Right ventricle myocardium superior (tissue), 1 donor: ENCODE results near the gene CRTC3. TPM values are rescaled to one million over a fixed set of nuclear protein-coding genes. Genes with fewer than 3 reads are reported as not detected.

Experiments
- ATAC-seq: fragments of 200-7000 bp; cut with Tn5 transposase; one replicate; pipeline ENCODE4 v1.9.1; 2020; ENCODE audit warnings: mild to moderate bottlenecking; ENCODE audit not compliant: poor library complexity
- DNase-seq: peaks from one replicate; pipeline ENCODE4 v3.0.0-alpha.2; 2020
- intact Hi-C: fragments of 100-400 bp; cut with DNase I; formaldehyde crosslinking; loops from one replicate; pipeline ENCODE4 v1.11.2; 2022
- total RNA-seq: library from RNA; stranded (reverse); fragmentation: NEBNext Ultra II Directional; extraction: Animal tissue kit (Norgen Biotek cat#: 25700); gene quantifications from one replicate; pipeline ENCODE4 v1.2.1, GENCODE V29; 2021
- donor health status: DM: no; HTN: yes; CAD: no; lungs with severe emphysema.

CRTC3 gene
- total RNA-seq, 1 donor from 2014 or later = 27.2 TPM

DNA sequence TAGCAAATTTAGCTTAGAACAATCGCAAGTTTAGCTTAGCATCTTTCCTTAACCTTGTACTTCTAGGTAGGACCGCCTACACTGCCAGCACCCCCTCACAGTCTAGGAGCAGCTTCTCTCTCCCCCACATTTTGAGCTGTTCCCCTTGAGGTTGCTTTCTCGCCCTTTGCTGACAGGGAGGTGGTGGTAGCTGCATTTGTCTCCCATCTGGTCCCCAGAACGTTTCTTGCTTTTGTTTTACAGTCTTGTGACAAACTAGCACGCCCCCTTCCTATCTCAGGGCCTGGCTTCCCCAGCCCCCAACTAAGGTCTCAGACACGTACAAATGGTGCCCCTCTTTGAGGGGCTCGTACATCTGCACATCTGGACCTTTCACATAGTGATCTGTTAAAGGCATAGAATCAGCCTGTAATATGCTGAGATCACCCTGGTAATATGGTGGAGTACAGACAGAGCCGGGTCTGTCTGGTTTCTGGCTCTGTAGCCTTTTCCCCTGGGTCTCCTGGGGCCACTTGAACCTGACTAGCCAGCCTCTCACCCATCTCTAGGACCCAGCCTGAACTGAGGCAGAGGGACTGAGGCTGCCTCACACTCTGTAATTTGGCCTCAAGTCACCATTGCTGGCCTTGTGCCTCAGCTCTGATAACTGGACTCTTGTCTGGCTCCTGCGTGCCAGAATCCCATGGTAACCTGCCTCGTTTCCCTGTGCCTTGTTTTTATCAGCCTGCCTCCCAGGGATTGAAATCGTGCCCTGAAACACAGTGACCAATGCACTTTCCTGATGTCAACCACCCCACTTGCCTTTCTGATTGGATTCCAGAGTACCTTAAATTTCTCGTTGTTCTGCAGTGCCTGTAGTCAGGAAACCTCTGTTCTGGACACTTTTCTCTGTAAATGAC lies 27.7 kb downstream of the CRTC3 start:
- ATAC-seq (peak; percentile 82), DNase-seq (peak; percentile 93)
- intact Hi-C loops = no loop called here

DNA sequence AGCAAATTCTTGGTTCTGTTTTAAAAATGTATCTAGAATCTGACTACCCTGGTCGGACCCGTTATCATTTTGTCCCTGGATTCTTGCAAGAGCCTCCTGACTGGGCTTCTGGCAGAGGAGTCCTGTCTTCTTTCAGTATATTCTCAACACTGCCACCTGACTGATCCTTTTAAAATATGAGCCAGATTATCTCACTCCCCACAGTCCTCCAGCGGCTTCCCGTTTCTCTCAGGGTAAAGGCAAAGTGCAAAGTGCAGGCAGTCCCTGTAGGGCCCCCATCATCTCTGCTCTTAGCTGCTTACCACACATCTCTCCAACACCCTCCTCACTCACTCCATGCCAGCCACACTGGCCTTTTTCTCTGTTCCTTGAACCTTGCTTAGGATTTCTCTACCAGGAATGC lies 28.4 kb downstream of the CRTC3 start:
- DNase-seq = peak; percentile 46
- ATAC-seq = peak; percentile 32
- intact Hi-C loops = no loop called here

DNA sequence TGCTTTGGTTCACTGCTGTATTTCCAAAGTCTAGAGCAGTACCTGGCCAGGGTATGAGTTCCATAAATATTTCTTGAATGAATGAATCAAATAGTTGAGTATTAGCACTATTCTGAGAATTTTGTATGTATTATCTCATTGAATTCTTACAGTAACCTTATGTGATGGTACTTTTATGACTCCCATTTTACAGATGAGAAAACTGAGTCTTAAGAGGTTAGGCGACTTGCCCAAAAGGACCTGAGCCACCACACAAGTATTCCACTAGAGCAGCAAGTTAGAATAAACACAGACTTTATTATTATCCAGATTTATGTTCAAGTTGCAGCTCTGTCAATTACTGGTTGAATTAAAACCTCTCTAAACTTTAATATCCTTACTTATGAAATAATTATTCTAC lies 29.4 kb downstream of the CRTC3 start:
- no peak for ATAC-seq
- DNase-seq = no peak
- intact Hi-C loops = no loop called here

DNA sequence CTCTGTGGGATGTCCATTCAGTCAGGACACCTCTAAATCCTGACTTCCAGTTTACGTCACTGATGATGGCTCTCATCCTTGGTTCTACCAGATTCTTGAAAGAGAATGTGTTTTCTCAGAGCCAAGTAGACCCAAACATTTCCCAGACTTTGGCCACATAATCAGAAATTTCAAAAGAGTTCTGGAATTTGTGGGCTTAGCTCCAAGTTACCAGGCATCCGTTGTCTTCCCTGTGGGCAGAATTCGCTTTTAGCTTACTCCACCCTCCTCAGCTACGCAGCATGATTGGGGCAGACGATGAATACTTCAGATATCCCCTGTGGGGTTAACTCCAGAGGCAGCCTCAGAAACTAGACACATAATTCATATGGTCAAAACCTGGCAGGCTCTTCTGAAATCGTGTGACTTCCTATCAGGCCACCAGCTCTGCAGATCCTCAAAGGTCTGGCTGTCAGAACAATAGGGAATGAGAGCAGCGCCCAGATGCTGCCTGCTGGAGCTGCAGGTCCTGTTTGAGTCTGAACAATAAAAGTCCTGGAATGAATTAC lies 30.6 kb downstream of the CRTC3 start:
- ATAC-seq = peak; percentile 59
- intact Hi-C loops = no loop called here
- DNase-seq = peak; percentile 71

DNA sequence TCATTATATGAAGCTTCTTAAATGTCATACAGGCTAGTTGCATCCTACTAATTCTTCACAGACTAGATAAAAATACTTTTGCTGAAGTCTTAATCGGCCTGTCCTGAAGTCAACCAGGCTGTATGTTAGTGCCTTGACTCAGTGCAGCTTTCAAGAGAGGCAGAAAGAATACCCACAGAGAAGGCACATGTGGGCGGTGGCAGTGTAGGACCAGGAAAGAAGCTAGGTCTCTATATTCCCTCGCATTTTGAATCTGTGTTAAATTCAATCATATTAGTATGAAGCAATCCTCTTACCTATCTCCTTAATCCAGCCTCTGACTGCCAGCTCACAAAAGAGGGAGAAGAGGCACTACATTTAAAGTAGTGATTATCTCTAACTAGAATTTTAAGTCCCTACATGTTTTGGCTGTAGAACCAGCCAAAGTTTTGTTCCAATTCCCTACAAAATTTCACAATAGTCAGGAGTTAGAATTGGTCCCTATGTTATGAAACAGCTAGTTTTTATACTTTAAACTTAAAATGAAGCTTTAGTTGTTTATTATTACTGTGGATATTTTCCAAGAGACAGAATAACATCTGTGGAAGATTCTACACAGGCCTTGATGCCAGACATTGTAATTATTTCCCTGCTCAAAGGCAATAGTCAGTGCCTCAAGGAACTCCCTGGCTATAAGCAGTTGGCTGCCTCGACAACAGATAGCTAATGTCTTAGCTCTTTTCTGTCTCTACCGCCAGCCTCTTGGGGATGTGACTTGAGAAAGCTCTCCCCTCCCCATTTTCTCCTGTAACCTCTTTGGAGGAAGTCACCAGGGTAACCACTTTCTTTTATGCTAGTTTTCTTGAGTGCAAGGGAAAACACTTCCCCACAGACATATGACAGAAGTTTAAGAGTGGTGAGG lies 31.9 kb downstream of the CRTC3 start:
- ATAC-seq (peak; percentile 3), DNase-seq (no peak)
- intact Hi-C loops = no loop called here

DNA sequence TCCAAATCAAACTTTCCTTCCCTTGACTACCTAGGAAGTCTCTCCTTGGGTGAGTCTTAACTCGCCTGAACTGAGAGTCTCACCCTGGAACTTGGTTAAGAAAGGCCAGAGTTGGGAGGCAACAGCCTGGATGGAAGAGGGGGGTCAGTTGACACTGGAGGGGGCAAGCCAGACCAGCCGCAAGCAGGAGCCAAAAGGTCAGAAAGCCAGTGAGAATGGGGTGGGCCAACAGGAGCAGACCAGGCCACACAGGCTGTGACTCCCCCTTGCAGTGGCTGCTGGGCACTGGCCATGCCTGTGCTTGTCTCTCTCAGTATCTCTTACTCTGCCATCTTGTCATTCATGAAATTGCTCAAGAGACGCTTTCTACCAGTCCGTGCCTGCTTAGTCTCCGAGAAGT lies 32.9 kb downstream of the CRTC3 start:
- DNase-seq = no peak
- no peak for ATAC-seq
- intact Hi-C loops = no loop called here

DNA sequence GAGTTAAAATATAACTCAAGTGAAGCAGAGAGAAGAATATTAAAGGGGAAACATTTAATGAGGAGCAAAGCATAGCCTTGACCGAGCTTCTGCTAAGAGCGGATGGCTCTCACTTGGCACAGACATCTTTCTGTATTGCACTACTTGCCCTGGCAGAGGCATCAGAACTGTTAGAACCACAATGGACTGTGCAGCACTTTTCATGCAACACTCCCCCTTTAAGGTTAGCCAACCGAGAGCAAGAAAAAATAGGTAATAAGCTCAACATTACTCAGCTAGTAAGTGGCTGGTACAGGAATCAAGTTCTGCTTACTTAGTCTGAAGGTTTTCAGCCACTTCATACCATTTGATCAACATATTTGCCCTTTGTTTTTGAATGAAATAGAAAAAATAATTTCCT lies 33.7 kb downstream of the CRTC3 start:
- no peak for ATAC-seq
- intact Hi-C loops = no loop called here
- DNase-seq = no peak

DNA sequence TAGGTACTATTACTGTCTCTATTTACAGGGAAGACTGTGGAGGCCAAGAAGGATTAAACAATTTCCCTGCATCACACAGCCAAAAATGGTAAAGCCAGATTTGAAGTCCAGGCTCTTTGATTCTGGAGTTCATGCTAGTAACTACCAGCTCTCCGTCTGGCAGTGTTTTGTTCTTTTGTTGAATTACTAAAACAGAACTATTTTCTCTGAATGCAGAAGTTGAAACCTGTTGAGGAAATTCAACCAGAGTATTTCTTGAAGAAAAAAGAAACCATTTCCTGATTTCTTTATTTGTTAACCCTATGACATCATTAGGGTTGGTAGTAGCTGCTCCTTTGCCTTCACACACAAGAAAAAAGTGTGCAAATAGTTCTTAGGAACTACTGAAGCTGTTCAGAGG lies 34.3 kb downstream of the CRTC3 start:
- intact Hi-C loops = no loop called here
- DNase-seq = no peak
- ATAC-seq = no peak

DNA sequence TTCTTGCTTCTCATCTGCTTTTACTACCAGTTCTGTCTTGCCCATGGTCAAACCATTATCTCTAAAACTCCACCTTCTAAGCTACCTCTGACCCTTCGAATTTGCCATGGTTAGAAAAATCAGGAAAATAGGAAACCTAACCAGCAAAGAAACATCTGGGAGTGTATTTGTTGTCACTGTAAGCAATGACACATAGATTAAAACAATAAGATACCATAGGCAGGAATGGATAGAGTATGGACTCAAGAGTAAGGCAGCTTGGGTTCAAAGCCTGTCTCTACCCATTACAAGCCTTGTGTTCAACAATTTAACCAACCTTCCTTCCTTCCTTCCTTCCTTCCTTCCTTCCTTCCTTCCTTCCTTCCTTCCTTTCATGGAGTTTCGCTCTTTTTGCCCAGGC lies 34.9 kb downstream of the CRTC3 start:
- DNase-seq (no peak), ATAC-seq (no peak)
- intact Hi-C loops = no loop called here

DNA sequence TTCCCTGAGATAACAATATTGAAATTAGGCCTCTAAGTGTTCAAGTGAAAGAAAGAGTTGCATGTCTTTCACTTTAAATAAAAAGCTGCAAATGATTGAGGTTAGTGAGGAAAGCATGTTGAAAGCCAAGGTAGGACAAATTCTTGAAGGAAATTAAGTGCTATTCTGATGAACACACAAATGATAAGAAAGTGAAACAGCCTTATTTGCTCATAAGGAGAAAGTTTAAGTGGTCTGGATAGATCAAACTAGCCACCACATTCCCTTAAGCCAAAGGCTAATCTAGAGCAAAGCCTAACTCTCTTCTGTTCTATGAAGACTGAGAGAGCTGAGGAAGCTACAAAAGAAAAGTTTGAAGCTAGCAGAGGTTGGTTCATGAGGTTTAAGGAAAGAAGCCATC lies 36.1 kb downstream of the CRTC3 start:
- no peak for ATAC-seq
- intact Hi-C loops = no loop called here
- no peak for DNase-seq

DNA sequence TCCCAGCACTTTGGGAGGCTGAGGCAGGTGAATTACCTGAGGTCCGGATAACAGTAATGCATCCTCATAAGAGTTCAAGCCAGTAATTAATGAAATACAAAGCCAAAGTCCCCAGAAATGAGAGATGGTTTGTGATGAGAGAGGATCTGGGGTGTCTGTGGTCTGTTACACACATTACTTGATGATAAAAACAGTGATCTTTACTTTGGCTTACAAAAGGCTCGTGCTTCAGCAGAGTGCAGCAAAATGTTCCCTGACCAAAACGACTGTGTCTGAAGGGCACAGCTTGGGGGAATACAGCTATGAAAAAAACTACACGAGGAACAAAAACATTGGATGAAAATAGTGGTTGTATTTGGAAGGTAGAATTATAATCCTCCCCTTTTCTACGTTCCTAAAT lies 40.9 kb downstream of the CRTC3 start:
- intact Hi-C loops = no loop called here
- ATAC-seq = no peak
- no peak for DNase-seq

DNA sequence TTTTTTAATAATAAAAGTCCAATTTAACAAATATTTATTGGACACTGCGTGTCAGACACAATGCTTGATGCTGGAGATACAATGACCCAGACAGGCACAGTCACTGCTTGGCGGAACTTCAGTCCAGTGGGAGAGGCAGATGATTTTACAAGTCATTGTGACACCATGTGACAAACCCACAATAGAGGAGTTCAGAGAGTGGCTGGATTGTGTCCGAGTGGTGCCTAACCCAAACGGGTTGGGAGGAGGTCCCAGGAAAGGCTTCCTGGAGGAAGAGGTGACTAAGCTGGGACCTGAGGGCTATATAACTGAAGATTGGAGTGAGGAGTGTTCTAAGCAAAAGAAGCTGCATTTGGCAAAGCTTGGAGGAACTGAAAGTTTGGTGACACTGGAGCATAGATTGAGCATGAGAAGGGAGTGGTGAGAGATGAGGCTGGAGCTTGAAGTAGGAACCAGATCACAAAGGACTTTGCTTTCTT lies 41.4 kb downstream of the CRTC3 start:
- peak; percentile 56 for DNase-seq
- ATAC-seq = peak; percentile 81
- intact Hi-C loops = no loop called here

DNA sequence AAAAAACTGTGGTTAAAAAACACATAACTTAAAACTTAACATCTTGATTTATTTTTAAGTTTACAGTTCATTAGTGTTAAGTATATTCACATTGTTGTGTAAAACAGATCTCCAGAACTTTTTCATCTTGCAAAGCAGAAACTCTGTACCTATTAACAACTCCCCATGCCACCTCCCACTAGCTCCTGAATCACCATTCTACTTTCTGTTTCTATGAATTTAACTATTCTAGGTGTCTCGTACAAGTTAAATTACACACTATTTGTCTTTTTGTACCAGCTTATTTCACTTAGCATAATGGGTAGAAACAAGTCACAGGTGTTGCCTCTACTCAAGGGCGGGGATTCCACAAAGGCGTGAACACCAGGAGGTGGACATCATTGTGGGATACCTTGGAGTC lies 43.2 kb downstream of the CRTC3 start:
- ATAC-seq (no peak), DNase-seq (no peak)
- intact Hi-C loops = no loop called here

DNA sequence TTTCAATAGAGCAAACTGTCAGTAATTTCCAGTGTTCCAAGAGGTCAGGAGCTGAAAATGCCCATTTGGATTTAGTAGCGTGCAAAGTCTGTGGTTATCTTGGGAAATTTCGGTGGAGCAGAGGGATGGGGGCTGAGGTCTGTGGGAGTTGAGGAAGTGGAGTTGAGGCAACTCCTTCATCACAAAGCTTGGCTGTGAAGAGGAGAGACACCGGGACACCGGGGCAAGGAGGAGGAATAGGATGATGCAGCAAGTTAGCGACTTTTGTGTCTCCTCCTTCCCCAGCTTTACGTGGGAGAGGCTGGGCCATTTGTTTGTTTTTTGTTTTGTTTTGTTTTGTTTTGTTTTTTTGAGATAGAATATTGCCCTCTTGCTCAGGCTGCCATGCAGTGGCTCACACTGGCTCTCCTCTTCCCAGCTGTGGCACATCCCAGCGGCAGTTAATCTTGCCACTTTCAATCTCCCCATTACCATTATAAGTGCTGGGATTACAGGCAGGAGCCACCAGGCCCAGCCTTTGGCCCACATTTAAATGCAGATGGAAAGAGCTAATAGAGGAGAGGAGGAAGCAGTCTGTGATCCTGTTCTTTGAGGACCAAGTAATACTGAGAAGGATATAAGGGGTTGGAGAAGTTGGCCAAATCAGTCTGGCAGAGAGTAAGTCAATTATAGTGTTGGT lies 47.1 kb downstream of the CRTC3 start:
- no peak for ATAC-seq

DNA sequence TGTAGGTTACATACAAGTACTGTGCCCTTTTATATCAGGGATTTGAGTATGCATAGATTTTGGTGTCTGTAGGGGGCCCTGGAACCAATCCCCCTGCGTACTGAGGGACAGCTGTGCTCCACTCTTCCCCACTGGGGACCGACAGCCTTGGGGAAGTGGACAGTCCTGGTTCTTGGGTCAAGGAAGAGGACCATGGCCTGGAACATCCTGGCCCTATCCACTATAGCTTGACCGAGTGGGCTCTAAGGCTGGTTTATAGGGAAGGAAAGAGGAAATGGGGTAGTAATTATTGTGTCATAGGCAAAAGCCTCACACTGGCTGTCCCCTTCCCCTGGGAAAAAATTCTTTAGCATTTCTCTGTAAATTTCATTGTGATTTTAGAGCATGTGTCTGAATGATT lies 49.5 kb downstream of the CRTC3 start:
- DNase-seq (no peak), ATAC-seq (no peak)
- intact Hi-C loops = no loop called here

More for the DNA sequence above, 47.1 kb downstream of the CRTC3 start:
- intact Hi-C loops = no loop called here
- DNase-seq = no peak

DNA sequence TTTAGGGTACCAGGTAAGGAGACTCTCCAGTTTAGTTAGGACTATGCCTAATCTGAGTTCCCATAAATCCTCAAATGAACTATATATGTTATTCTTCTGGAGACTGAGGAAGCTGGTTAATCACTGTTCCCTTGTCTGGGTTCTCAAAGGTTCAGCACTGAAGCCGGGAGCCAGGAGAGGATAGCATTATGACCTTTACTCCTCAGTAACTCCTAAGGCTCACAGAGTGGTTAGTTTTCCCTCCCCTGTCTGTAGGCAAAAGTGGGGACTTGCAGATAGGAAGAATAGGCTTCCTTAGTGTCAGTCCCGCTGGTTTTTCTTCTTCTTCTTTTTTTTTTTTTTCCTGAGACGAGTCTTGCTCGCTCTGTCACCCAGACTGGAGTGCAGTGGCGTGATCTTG lies 50.4 kb downstream of the CRTC3 start:
- peak; percentile 43 for ATAC-seq
- intact Hi-C loops = no loop called here

DNA sequence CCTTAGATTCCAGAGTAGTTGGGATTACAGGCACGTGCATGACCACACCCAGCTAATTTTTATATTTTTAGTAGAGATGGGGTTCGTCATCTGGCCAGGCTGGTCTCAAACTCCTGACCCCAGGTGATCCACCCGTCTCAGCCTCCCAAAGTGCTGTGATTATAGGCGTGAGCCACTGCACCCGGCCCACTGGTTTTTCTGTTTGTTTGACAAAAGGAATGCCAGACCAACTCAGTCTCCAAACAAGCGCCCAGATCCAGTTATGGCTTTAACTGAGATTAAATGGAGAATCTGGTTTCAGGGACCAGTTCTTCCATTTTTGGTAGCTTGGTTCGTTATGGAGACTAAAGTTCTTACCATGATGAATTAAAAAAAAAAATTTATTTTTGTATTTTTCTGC lies 50.8 kb downstream of the CRTC3 start:
- no peak for ATAC-seq
- intact Hi-C loops = no loop called here
- no peak for DNase-seq

More for the DNA sequence above, 50.4 kb downstream of the CRTC3 start:
- DNase-seq = no peak

DNA sequence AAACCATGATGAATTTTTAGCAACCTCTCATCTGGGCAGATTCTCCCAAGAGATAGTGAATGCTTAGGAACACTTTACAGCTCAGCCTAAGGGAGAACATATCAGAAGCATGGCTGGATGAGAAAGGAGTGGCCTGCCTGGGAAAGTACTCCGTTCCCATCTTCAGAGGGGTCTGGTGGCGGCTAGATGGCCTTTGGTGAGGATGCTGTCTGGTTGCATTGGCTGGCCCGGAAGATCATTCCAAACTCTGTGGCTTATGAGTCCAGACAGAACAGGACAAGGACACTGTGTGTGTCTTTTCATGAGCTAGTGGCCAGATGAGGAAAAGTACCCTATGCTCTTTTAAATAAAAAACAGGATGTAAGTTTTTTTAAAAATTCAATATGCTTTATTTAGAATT lies 51.2 kb downstream of the CRTC3 start:
- ATAC-seq (peak; percentile 40), DNase-seq (no peak)
- intact Hi-C loops = no loop called here
